ENCODE data around the gene CERK. TPM values are rescaled to one million over a fixed set of nuclear protein-coding genes. Genes with fewer than 3 reads are reported as not detected.
A peak's percentile ranks its signal among the peaks of the same experiment; 100 is the strongest.

CERK gene
- total and polyA plus RNA-seq, 7 donors, result 13.0 to 38.1 (median 26.9) TPM

GRCh38 chr22:46740910-46741780, 3.1 kb upstream of the CERK start:
- H3K9me3 ChIP-seq, result no peaks in the 10 kb centered on the region
- H3K36me3 ChIP-seq (ENCODE audit: insufficient read depth in 1 of 2, low read depth in 1 of 2), result no peaks in the 10 kb centered on the region
- ATAC-seq, result peak; percentile 60 to 80 (median 78)
- H3K27me3 ChIP-seq (ENCODE audit: insufficient read depth in 3 of 3, low read length in 2 of 3), result no peaks in the 10 kb centered on the region
- no peak for TF ChIP-seq CTCF (IDR thresholded peaks at IDR 0.05)
- H3K4me3 ChIP-seq, result peak overlapping the region; percentile 84
- H3K27ac ChIP-seq, result peak overlapping the region; percentile 96
- intact Hi-C loops (cut with DNase I), result no loop called here
- 40 to 52% (median 51%) methylated on average over 11 to 14 of the region's 14 CpGs for WGBS, 3 donors
- peak; percentile 63 to 87 for DNase-seq
- H3K4me1 ChIP-seq, result peaks cover 40% of the 10 kb centered on the region

- TF ChIP-seq CTCF (IDR thresholded peaks at IDR 0.05), result peak; percentile 22
- WGBS, 3 donors, result 55 to 58% (median 57%) methylated on average over 19 to 20 of the region's 20 CpGs
- Histone ChIP-seq H3K4me3 (peak overlapping the region; percentile 84), H3K4me1 (peaks cover 58% of the 10 kb centered on the region), H3K27me3 (ENCODE audit: insufficient read depth in 3 of 3, low read length in 2 of 3) (no peaks in the 10 kb centered on the region), H3K9me3 (no peaks in the 10 kb centered on the region), H3K36me3 (ENCODE audit: insufficient read depth in 1 of 2, low read depth in 1 of 2) (no peaks in the 10 kb centered on the region), H3K27ac (peak overlapping the region; percentile 96)
- peak; percentile 46 to 73 (median 64) for ATAC-seq
- peak; percentile 55 to 61 for DNase-seq
- intact Hi-C loops (cut with DNase I), result loop anchor here (2.0 to 10.0 kb wide), 4 partner anchors 24 to 174 kb away; partner anchors contain the start of gene TBC1D22A (in 1 of the 2)
Observed at GRCh38 chr22:46739094-46739870, 1.2 kb upstream of the CERK start.

- H3K4me1 ChIP-seq, result peaks cover 61% of the 10 kb centered on the region
- 18 to 26% (median 20%) methylated on average over 14 to 20 of the region's 20 CpGs for WGBS, 3 donors
- intact Hi-C loops (cut with DNase I), result loop anchor here (2.0 to 10.0 kb wide), 4 partner anchors 24 to 174 kb away; partner anchors contain the start of gene TBC1D22A (in 1 of the 2)
- TF ChIP-seq CTCF (IDR thresholded peaks at IDR 0.05), result no peak
- ATAC-seq (peak in 1 of 4 donors; percentile 3), DNase-seq (peak in 1 of 2 donors; percentile 26)
- peak overlapping the region; percentile 96 for H3K27ac ChIP-seq
- H3K9me3 ChIP-seq, result no peaks in the 10 kb centered on the region
- peak overlapping the region; percentile 84 for H3K4me3 ChIP-seq
- H3K27me3 ChIP-seq (ENCODE audit: insufficient read depth in 3 of 3, low read length in 2 of 3), result no peaks in the 10 kb centered on the region
- no peaks in the 10 kb centered on the region for H3K36me3 ChIP-seq (ENCODE audit: insufficient read depth in 1 of 2, low read depth in 1 of 2)
Observed at GRCh38 chr22:46738647-46739093, 618 bp upstream of the CERK start.

DNA sequence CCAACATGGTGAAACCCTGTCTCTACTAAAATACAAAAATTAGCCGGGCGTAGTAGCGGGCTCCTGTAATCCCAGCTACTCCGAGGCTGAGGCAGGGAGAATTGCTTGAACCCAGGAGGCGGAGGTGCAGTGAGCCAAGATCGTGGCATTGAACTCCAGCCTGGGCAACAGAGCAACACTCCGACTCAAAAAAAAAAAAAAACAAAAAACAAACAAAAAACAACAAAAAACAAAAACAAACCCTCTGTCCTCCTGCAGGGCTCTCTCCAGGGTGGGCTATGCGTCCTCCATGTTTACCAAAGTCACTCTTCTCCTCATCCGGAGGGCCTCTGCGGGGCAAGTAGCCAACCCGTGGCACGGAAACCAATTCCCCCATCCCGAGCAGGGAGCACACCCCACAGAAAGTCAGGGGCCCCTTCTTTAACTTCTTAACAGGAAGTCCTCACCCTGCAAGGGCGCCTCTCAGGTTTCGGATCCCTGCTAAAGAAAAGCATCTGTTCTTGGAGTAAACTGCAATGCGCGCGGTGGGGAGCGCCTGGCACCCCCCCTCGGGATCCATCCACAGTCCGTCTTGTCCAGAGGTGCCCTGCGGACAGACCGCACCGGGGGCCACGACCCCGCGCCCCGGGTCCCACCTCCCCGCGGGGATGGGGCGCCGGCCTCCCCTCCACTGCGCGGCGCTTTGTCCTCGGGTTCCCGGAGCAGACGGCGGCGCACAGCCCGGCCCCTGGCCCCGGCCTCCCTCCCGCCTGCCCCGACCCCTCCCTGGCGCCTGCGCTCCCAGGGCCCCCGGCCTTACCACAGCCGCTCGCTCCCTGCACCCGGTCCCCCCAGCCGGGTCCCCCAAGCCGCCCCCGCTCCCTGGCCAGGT, 712 bp downstream of the CERK start:
- ATAC-seq (peak in 3 of 4 donors; percentile 3 to 12 (median 4)), DNase-seq (peak; percentile 49 to 70)
- WGBS, 3 donors, result 6 to 8% (median 6%) methylated on average over 42 to 53 of the region's 53 CpGs
- intact Hi-C loops (cut with DNase I), result loop anchor here (5.0 to 10.0 kb wide), 3 partner anchors 50 to 173 kb away; no protein-coding TSS in a partner anchor
- H3K4me3 ChIP-seq, result peak overlapping the region; percentile 84
- peak overlapping the region; percentile 96 for H3K27ac ChIP-seq
- H3K9me3 ChIP-seq, result no peaks in the 10 kb centered on the region
- H3K36me3 ChIP-seq (ENCODE audit: insufficient read depth in 1 of 2, low read depth in 1 of 2), result no peaks in the 10 kb centered on the region
- no peaks in the 10 kb centered on the region for H3K27me3 ChIP-seq (ENCODE audit: insufficient read depth in 3 of 3, low read length in 2 of 3)
- TF ChIP-seq CTCF (IDR thresholded peaks at IDR 0.05), result no peak
- peaks cover 67% of the 10 kb centered on the region for H3K4me1 ChIP-seq

Measured in psoas muscle (tissue), 8 donors.